Activated T-cell treated with anti-CD3 and anti-CD28 coated beads for 1 hour (primary cell): ENCODE data around the gene NDOR1.
A peak's percentile ranks its signal among the peaks of the same experiment; 100 is the strongest.

ENCODE experiments used
- DNase-seq: peaks from one replicate; pipeline ENCODE4 v3.0.0-alpha.2; 2020; ENCODE audit warnings: low read depth

The NDOR1 gene

DNA sequence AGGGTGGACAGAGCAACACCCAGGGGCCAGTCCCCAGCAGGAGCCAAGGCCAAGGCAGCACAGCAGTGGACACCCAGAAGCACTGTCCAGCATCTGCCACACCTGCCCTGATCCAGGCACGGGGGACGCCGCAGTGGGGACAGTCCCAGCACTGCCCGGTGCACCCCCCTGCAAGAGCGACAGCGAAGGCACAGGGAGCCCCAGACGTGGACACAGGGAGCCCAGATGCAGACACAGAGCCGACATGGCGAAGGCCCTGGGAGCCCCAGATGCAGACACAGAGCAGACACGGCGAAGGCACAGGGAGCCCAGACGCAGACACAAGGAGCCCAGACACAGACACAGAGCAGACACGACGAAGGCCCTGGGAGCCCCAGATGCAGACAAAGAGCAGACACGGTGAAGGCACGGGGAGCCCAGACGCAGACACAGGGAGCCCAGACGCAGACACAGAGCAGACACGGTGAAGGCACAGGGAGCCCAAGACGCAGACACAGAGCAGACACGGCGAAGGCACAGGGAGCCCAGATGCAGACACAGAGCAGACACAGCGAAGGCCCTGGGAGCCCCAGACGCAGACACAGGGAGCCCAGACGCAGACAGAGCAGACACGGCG, 21.4 kb upstream of the NDOR1 start:
- no peak for DNase-seq

DNA sequence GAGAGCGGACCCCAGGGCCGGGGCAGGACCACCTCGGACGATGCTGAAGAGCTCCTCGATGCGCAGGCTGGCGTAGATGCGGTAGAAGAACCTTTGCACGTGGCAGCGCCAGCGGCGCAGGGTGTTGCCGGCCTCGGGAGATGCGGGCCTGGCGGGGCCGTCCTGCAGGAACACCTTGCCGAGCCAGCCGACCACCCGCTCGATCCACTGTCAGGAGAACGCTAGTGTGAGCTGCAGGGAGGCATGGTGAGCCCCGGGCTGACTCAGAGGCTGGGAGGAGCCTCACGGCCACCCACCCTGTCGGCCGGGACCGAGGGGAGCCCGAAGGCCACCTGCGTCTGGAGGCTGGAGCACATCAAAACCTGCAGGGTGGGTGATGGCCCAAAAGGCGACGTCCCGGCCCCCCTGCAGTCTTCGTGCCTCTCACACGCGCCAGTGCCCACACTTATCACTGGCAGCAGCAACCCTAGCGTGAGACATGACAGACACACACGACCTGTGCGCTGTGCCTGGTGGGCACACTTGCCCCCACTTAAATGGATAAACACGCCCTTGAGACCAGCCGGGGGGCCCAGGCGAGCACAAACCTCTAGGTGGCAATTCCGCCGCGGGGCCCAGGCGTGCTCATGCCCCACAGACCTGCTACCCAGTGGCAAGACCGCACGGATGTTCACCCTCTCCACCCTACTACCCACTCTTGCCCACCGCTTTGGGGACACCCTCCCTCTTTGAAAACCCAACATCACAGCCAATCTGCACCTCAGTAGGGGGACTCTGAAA, 20.4 kb upstream of the NDOR1 start:
- no peak for DNase-seq

DNA sequence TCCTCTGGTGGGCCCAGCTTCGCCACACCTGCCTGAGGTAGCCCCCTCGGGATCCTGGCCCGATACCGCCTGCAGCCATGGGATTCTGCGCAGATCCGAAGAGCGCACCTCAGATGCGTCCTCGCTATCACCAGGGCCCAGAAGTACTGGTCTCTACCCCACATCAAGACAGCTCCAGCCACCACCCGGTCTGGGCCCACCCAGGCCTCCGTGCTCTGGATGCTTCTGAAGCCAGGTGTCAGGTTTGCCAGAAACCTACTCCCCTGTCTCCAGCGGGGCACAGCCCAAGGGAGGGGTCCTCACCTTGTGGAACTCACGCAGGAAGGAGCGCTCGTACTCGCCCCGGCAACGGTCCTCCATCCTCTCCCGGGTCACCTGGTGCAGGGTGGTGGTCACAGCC, 19.6 kb upstream of the NDOR1 start:
- no peak for DNase-seq

DNA sequence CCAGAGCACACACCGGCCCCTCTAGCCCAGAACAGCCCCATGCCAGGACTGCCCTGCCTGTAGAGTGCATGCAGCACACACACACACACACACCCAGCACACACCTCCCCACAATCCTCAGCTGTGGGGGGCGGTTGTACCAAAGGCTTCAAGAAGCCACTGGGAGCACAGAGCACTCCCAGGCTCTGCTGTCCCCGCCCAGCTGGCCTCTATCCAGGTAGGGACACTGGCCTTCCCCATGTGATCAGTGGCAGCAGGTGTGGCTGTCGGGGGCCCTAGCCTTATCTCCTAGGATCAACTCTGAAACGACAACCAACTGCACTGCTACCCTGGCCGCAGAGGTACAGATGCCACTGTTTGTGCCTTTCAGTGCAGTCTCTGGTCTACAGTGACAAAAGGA, 19.1 kb upstream of the NDOR1 start:
- no peak for DNase-seq

DNA sequence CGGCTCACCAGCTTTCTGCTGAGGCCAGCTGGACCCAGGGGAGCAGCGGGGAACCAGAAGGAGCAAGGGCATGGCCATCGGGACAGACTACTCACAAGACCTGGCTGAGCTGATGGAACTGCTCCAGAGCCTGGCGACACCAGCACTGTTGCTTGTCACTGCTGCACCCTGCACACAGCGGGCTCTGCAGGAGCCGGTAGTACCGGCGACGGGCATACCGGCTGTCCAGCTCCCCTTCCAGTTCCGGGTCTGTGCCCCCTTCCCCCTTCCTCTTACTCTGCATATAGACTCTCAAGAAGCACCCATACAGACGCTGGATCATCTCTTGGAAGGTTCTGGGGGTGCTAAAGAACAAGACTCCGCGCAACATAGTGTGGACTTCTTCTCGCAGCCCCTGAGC, 18.1 kb upstream of the NDOR1 start:
- DNase-seq: no peak

DNA sequence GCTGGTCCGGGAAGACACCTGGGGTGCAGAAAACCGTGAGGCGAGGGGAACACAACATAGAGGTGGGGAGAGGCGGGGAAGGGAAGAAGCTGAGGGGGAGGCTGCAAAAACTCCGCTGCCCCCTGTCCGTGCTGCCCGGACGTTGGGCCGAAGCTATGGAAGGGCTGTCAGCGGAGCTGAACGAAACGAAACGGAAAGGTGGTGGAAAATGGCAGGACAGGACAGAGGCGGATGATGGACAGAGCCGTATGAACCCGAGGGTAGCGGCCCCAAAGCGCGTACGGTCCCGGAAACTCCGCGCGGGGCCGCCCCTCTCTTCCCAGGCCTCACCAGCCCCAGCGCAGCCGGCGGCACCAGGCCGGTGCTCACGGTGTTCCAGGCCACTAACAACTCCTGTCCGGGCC, 17.4 kb upstream of the NDOR1 start:
- DNase-seq: no peak

DNA sequence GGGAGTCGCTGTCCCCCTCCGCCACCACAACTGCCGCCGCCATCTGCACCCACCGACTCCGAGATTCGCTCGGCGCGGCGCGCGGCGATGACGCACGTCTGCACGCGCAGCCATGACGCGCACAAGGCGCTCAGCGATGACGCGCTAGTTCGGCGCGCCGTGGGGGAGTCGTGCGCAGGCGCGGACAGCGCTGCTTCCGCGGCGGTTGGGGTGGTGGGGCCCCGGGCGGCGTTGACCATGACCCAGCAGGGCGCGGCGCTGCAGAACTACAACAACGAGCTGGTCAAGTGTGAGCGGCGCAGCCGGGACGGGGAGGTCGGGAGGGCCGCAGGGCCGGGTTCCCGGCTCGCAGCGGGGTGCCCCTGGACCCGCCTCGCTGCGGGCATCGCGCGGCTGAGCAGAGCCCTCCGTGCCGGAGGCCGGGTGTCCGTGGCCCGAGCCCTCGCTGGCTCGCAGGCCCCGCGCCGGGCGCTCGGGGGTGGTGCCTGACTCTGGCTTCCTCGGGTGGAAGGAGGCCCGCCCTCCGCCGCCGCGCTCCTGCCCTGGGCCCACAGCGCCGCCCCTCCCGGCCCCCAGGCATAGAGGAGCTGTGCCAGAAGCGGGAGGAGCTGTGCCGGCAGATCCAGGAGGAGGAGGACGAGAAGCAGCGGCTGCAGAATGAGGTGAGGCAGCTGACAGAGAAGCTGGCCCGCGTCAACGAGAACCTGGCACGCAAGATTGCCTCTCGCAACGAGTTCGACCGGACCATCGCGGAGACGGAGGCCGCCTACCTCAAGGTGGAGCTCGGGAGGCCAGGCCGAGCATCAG, 16.8 kb upstream of the NDOR1 start, which contains the start of the genes ANAPC2 and SSNA1:
Gene ANAPC2, minus strand, starts transcription at position 71 of the 807 bp plus-strand sequence. Its CDS starts 28 bp downstream, at position 43.
Gene SSNA1, plus strand, starts transcription at position 187 of the 807 bp plus-strand sequence. Its CDS starts 51 bp downstream, at position 238.
- DNase-seq: peak; percentile 93

DNA sequence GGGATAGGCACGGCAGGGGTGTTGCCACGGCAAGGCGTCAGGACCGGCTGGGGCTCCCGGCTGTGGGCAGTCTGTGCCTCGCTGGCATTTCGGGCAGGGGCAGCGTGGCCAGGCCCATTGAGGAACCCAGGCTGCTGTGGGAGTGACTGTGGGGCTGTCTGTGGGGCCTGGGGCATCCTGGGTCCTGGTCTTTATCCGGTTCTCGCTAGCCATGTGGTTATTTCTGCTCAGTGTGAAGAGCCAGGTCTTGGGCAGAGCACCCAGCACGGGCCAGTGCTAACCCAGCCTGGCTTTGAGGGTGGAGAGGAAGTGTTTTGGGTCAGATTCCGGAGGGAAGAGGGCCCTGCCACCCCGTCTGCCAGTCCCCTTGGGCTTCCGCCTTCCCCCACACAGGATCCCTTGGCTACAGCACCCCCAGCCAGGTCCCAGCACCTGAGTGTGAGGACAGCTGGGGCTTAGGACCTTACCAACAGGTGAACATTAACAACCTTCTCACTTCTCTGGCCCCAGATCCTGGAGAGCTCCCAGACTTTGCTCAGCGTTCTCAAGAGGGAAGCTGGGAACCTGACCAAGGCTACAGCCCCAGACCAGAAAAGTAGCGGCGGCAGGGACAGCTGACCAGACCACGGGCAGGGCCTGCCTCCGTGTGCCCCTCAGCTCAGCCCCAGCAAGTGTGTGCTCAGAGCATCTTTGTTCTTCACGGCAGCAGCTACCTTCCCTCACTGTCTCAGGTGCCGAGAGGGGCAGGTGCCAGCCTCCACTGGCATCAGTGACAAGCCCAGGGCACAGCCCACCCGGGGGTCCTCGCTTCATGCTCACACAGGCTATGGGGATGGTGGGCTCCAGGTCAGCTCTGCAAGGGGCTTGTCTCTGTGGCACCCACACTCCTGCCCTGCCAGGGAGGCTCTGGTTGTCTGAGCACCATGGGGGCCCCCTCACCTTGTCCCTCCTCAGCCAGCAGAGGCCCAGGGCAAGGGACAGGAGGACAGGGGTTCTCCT, 15.9 kb upstream of the NDOR1 start:
- DNase-seq: no peak

DNA sequence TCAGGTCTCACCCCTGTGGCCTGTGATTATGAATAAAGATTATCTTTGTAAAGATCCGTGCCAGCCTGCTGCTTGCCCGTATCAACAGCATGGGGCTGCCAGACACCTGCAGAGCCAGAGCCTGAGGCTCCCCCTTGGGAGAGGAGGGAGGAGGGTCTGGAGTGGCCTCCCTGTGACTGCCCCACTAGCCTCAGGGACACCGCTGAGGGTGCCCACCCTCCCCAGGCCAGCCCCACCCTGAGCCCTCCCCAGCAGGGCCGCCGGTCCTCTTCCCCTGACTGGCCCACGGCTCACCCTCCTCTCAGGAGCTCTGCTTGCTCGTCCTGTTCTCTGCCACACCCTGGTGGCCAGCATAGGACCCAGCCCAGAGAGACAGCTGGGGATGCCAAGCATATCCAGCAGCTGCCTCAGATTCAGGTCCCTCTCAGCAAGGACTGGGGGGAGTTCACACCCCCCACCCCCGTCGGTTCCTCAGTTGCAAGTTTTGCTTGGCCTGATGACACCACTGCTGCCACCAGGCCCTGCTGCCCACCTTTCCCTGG, 15.1 kb upstream of the NDOR1 start:
- no peak for DNase-seq

DNA sequence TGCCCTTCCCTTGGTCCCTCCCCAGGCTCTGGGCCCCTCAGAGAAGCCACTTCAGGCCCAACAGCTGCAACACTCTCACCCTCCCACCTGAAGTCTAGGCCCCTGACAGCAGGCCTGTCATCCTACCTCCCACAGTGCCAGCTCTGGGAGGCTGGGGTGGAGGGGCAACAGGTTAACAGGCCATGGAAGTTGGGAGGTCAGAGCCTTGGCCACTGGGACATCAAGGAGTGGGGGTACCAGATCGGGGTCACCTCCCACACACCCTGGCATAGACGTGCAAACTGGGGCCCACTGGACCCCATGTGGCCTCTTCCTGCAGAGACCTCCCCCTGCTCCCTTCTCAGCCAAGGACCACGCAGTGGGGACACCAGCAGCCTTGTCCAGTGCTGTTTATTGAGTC, 14.3 kb upstream of the NDOR1 start:
- DNase-seq: no peak

DNA sequence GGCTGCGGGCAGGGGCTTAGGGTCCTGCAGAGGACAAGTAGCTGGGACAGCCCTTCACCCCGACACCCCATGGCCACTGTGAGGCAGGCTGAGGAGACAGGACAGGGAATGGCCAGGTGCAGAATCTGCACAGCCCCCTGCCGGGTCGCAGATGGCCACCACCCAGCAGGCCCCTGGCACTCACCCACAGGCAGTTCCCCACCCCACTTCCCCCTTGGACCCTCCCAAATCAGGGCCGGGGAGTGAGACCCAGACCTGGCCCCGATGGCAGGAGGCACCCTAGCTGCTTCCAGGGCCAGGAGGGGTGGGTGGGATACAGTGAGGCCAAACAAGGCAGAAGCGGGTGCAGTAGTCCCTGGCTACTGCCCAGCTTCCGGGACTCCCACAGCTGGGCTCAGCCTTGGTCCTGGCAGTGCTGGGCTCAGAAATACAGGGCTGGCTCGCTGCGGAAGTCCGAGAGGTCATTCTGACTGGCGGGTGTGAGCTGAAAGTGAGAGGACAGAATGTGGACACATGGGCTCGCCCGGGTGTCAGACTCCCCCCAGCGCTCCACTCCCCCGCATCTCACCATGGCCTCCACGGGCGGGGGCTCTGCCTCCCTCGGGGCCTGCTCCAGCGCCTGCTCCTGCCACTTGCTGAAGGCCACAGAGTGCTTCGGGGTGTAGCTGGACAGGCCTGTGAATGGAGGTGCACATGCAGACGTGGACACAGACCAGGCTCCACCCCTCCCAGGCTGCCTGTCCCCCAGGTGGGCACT, 13.6 kb upstream of the NDOR1 start:
- no peak for DNase-seq

DNA sequence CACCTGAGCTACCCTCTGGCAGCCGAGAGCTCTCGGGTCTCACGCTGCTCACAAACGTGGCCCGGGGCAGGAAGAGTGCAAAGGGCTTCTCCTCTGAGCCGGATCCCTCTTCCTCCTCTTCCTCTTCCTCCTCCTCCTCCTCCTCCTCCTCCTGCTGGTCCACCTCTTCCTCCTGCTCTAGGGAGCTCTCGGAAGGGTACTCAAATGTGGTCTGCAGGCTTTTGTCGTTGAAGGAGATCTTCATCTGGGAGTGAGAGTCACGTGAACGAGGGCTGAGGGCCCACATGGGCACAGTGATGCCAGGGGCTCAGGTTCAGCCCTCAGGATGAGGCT, 13.1 kb upstream of the NDOR1 start:
- no peak for DNase-seq

DNA sequence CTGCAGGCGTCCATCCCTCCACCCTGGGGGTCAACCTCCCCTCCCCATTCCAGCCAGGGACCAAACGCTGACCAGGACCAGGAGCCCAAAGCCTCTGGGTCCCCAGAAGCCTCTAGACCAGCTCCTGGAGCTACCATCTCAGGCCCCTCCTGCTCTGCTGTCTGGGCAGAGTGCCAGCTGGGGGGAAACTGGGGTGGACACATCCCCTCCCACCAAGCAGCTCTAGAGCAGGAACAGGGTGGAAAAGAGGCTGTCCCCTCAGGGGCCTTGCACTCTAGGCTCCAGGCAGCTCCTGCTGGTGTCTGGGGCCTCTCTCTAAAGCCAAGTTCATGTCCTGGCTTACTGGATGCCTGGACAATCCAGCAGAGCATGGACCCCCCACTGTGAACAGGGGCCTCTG, 12.6 kb upstream of the NDOR1 start:
- no peak for DNase-seq

DNA sequence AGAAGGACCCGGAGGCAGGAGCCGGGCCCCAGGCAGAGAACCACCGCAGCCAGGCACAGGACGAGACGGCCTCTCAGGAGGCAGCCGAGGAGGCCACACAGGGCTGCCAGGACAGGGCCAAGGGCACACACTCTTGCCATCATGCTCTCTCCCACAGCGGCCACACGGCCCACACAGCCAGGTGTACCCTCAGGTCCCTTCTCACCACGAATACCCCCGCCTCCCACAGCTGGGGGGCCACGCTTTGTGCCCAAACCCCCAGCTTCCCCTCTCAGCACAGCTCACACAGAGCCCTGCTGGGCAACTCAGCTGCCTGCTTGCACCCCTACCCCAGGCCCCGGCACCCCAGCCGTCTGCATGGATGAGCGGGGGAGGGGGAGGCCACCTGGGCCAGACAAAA, 11.7 kb upstream of the NDOR1 start:
- no peak for DNase-seq

DNA sequence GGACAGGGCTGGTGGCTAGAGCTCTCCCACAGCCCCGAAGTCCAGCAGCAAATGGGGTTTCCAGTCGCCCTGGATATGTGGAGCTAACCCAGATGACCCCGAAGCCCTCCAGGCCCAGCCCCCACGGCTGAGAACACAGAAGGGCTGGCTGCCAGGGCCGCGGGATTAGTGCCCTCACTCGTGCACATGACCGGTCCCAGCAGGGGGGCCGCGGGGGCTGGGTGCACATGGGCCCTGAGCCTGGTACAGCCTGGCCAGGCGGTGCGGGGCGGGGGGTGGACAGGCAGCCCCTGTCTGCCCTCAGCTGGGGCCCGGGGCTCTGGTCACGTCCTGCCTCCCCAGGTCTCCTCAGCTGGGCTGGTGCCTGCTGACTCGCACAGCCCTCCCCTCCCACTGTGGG, 11.1 kb upstream of the NDOR1 start:
- no peak for DNase-seq

DNA sequence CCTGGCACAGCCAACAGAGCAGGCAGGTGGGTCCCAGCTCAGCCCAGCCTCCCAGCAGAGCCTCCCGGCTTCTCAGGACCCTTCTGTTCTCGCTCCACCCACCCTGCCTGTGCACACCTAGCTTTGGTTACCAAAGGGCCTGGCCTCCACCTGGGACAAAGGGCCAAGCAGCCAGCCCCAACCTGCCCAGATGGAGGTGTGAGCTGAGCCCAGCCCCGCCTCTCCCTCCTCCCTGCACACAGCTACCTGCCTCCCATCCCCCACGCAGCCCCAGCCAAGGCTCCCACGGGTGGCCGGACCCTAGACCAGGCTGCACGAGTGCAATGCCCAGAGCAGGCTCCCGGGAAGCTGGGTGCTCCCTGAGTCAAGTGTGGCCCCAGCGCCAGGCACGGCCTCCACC, 10.6 kb upstream of the NDOR1 start:
- no peak for DNase-seq

DNA sequence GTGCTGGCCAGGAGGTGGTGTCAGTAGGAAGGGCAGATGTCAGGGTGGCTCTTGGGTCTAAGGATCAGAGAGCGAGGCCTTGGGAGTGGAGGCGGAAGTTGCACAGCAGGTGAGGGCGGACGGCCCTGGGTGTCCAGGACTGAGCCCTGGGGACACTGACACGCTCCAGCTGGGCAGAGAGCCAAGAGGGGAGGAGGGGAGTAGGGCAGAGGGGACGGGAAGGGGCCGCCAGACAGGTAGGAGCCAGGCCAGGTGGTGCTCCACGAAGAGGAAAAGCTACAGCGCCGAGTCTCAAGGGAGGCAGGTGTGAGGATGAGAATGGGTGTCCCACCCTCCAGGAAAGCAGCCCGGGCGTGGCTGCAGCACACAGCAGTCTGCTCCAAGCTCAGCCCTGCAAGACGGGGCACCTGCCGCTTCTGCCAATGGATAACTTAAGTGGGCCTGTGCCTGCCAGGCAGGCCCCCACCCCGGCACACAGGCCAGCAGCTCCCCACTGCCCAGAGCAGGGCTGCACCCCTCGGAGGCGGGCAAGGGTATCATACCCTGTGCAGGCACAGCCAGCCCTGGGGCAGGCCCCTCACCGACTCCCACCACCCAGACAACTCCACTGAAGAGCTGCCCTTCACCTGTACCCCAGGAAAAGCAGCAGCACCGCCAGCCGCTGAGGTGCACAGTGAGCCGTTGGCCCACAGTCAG, 9.8 kb upstream of the NDOR1 start:
- DNase-seq: no peak

DNA sequence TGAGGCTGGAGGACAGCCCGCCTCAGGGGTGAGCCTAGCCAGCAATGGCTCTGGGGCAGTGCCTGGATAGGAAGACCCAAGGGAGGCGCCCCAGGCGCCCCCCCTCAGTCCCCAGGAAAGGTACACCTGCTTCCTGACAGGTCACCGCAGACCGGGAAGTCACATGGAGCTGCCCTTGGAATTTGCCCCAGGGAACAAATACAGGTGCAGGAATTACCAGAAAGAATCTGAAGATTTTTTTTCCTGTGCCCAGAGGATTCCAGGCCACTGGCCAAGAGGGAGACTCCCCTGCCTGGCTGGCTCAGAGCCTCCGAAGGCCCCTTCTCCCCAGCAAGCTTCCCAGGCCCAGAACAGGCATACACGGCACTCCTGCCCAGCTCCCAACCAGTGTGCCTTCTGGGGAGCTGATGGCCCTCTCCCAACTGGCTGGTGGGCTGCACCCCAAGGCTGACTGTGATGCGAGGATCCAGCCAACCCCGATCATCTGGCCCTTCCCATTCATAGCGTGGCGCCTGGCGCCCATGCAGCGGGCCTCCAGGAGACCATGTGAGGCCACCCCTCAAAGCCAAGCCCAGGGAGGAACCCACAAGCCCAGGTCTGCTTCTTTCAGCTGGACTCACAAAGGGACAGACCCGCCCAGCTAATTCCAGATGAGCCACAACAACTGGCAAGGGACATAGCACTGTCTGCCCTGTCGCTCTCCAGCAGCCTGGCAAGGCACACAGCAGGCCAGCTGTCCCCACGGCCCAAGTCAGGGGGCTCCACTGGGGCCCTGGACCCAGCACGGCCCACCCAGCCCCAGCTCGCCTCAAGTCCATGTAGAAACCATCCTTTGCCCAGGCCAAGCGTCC, 7.2 kb upstream of the NDOR1 start:
- no peak for DNase-seq

DNA sequence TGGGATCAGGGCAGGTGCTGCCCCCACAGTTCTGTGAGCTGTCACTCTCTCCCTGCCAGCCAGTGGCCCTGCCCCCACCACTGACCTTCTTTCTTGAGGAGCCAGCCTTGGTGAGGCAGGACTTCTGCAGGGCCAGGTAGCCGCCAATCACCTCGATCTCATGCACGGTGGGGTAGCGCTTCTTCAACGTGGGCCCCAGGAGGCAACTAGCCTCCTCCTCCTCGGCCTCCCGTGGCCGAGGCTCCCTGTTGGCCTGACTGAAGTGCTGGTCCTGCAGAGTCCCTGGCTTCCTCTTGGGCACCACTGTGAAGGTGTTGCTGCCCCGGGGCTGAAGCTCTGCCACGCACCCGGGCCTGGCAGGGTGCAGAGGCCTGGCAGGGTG, 6.6 kb upstream of the NDOR1 start:
- no peak for DNase-seq
